Epithelial cell of esophagus (primary cell): ENCODE measurements around the gene ASCL1.
A peak's percentile ranks its signal among the peaks of the same experiment; 100 is the strongest.

Experiments used
- DNase-seq: peaks from one replicate; pipeline ENCODE4 v3.0.0; 2010; ENCODE audit warnings: low read depth
- H3K4me3 ChIP-seq: 2 replicates; pipeline ENCODE4 v1.5.1; 2011; ENCODE audit warnings: mild to moderate bottlenecking, low read length, control low read depth
- TF ChIP-seq, protein P1 (sequence below): IDR thresholded peaks from 2 replicates; pipeline ENCODE4 v1.5.1; 2011; ENCODE audit warnings: low read depth, mild to moderate bottlenecking, low read length, control low read depth, inconsistent platforms; ENCODE audit not compliant: insufficient read depth; ENCODE audit errors: missing control alignments

ASCL1 gene

DNA sequence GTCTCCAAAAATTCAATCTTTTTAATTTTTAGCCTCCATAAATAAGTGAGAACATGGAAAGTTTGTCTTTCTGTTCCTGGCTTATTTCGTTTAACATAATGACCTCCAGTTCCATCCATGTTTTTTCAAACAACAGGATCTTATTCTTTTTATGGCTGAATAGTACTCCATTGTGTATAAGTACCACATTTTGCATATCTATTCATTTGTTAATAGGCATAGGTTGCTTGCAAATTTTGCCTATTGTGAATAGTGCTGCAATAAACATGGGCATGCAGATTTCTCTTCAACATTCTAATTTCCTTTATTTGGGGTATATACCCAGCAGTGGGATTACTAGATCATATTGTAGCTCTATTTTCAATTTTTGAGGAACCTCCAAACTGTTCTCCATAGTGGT, 24.3 kb upstream of the ASCL1 start:
- TF ChIP-seq, protein P1, sequence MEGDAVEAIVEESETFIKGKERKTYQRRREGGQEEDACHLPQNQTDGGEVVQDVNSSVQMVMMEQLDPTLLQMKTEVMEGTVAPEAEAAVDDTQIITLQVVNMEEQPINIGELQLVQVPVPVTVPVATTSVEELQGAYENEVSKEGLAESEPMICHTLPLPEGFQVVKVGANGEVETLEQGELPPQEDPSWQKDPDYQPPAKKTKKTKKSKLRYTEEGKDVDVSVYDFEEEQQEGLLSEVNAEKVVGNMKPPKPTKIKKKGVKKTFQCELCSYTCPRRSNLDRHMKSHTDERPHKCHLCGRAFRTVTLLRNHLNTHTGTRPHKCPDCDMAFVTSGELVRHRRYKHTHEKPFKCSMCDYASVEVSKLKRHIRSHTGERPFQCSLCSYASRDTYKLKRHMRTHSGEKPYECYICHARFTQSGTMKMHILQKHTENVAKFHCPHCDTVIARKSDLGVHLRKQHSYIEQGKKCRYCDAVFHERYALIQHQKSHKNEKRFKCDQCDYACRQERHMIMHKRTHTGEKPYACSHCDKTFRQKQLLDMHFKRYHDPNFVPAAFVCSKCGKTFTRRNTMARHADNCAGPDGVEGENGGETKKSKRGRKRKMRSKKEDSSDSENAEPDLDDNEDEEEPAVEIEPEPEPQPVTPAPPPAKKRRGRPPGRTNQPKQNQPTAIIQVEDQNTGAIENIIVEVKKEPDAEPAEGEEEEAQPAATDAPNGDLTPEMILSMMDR, result no peak
- no peak overlapping the region for H3K4me3 ChIP-seq
- no peak for DNase-seq

DNA sequence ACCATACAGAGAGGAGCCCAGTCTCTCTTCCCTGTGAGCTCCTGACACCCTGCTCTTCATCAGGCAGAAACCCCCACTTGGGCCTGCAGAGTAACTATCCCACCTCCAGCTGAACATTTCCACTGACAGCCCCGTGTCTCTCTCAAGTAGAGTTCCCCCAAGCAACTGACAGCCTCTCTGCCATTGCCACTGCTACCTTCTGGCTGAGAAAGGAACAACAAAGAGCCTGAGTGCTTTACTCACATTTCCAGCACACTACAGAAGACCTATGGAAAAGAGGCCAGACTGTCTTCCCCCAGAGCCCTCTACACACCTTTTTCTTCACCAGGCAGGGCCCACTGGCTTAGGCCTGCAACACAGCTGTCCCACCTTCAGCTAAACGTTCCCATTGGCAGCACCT, 18.4 kb upstream of the ASCL1 start:
- TF ChIP-seq, protein P1, result no peak
- no peak for DNase-seq
- no peak overlapping the region for H3K4me3 ChIP-seq

DNA sequence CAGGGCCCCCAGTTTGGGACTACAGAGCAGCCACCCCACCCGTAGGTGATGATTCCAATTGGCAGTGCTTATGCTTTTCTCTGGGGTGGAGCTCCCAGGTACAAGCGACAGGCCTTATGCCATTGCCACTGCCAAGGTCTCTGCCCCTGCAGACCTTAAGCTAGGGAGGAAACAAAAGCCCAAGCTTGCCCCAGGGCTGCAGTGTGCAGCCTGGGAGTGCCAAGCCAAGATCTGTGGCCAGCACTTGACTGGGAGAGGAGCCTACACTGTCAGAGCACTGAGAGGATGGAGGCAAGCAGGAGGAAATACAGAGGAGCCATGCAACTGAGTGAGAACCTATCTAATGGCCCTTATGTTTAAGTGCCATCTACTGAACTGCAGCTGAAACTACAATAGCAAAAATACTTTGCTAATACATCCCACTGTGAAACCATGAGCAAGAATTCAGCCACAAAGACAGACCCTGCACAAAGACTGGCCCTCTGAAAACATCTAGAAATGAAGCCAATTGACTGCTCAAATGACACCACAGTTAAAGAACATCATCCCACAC, 17.7 kb upstream of the ASCL1 start:
- DNase-seq, result no peak
- H3K4me3 ChIP-seq, result no peak overlapping the region
- TF ChIP-seq, protein P1, result no peak

DNA sequence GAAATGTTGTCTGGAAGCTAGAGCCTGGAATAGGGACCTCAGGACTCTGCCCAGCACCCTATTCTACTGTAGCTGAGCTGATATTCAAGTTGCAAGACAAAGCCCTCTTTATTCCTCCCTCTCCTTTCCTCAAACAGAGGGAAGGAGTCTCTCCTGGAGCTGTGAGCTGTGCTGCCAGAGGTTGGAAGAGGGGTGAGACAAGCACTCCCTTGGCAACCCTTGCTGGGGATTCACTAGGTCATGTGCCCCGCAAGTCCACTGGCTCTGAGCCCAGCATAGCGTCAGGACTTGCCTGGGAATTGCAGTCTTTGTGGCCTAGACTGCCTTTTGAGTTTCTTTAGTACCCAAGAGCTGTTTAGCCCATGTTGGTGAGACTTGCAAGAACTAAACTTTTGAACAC, 11.4 kb upstream of the ASCL1 start:
- TF ChIP-seq, protein P1, result no peak

DNA sequence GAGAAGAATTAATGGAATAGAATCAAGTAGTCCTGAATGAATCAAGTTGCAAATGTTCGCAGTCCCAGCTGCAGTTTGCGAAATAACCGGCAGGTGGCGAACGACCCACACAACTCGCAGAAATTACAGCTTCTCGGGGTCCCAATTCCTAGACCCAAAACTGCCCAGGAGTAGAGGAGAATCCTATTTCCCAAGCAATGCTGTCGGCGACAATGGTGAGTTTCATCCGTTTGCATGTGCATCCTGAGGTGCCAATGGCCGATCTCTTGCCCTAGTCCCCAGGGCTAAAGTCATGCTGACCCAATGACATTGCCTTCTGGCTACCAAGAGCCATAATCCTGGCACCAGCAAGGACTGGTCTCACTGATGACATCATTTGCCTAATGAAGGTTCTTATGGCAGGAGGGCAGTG, 8.5 kb upstream of the ASCL1 start:
- no peak overlapping the region for H3K4me3 ChIP-seq
- TF ChIP-seq, protein P1, result peak; percentile 86
- peak; percentile 47 for DNase-seq

More for the DNA sequence above, 11.4 kb upstream of the ASCL1 start:
- DNase-seq, result no peak
- H3K4me3 ChIP-seq, result no peak overlapping the region

DNA sequence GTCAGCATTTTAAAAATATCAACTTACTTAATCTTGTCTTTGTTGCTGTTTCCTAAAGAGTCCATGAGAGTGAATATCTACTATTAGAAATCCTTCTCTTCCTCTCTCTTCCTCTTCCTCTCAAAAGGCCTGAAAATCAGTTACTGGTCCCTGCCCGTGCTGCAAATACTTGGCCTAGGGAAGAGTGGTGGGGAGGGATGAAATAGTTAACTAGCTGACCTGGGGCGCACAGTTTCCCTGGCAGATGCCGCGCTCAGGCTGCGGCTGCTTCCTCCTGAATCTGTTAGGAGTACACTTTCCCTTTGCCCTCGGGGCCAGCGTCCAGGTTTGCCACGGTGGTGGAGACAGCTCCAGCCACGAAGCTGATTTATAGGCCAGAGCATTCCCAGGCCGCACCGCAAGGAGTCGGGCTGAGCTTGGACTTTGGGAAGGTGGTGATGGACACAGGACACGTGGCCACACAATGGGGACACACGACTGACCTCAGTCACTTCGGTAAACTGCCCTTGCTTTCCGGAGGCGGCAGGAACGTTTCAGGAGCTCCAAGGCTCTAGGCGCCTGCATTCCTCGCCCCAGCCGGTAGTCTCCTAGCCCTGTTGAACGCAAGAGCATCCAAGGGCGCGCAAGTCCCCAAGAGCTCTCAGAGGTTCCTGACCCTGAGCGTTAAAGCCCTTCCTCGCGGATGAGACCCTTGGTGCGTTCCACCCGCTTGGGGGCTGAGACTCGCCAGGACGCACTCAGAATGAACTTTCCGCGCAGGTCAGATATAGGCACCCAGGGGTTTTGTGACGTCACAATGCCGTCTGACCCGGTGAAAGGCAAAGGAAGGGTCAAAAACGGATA, 7.1 kb upstream of the ASCL1 start:
- TF ChIP-seq, protein P1, result no peak
- DNase-seq, result no peak
- no peak overlapping the region for H3K4me3 ChIP-seq
